T-helper 17 cell (primary cell): ENCODE results near the gene SPACA7. TPM values are rescaled to one million over a fixed set of nuclear protein-coding genes. Genes with fewer than 3 reads are reported as not detected.

Experiments
- ATAC-seq: fragments of 150-1000 bp; cut with Tn5 transposase; 2 replicates; pipeline ENCODE4 v1.10.0; 2021; ENCODE audit warnings: mild to moderate bottlenecking, moderate library complexity
- DNase-seq, 3 donors: peaks; one replicate each; pipeline versions ENCODE4 v3.0.0 to v3.0.0-alpha.2; 2020 to 2021
- H3K9me3 ChIP-seq: one replicate; pipeline ENCODE4 v1.7.0; 2013; ENCODE audit warnings: low read length, mild to moderate bottlenecking; ENCODE audit not compliant: control insufficient read depth, poor library complexity, severe bottlenecking
- H3K27ac Mint-ChIP-seq: one replicate; pipeline ENCODE4 v1.8.0; 2022; ENCODE audit warnings: mild to moderate bottlenecking, moderate library complexity, mixed read lengths
- H3K27me3 Mint-ChIP-seq: one replicate; pipeline ENCODE4 v1.8.0; 2022; ENCODE audit warnings: mixed read lengths
- H3K36me3 Mint-ChIP-seq: one replicate; pipeline ENCODE4 v1.8.0; 2022; ENCODE audit warnings: low read depth, mixed read lengths
- H3K4me1 Mint-ChIP-seq: one replicate; pipeline ENCODE4 v1.8.0; 2022; ENCODE audit warnings: mild to moderate bottlenecking, mixed read lengths
- H3K4me3 Mint-ChIP-seq: one replicate; pipeline ENCODE4 v1.8.0; 2022; ENCODE audit warnings: mild to moderate bottlenecking, moderate library complexity, mixed read lengths
- total RNA-seq, 4 donors: library from RNA in 2 of 4; stranded (reverse) in 2 of 4; gene quantifications; one replicate each; pipeline ENCODE4 v1.2.3 and lab custom pipeline; 2022 to 2026

Gene SPACA7
- total RNA-seq, 2 donors from 2014 or later: not detected

GRCh38 chr13:112457485-112457884 lies 81.3 kb downstream of the SPACA7 start:
- no peak overlapping the region for H3K4me3 Mint-ChIP-seq
- no peaks in the 10 kb centered on the region for H3K9me3 ChIP-seq
- no peaks in the 10 kb centered on the region for H3K36me3 Mint-ChIP-seq
- H3K4me1 Mint-ChIP-seq: no peaks in the 10 kb centered on the region
- ATAC-seq (no peak), DNase-seq (no peak)
- H3K27me3 Mint-ChIP-seq: no peaks in the 10 kb centered on the region
- no peak overlapping the region for H3K27ac Mint-ChIP-seq

- Mint-ChIP-seq H3K4me3 (no peak overlapping the region), H3K27me3 (no peaks in the 10 kb centered on the region), H3K4me1 (no peaks in the 10 kb centered on the region), H3K36me3 (no peaks in the 10 kb centered on the region), H3K27ac (no peak overlapping the region)
- no peak for ATAC-seq
- DNase-seq: no peak
- H3K9me3 ChIP-seq: no peaks in the 10 kb centered on the region
These were observed 86.3 kb downstream of the SPACA7 start for GRCh38 chr13:112462408-112462807.

- H3K27ac Mint-ChIP-seq: no peak overlapping the region
- no peak overlapping the region for H3K4me3 Mint-ChIP-seq
- H3K9me3 ChIP-seq: no peaks in the 10 kb centered on the region
- DNase-seq (no peak), ATAC-seq (no peak)
- H3K4me1 Mint-ChIP-seq: no peaks in the 10 kb centered on the region
- H3K36me3 Mint-ChIP-seq: no peaks in the 10 kb centered on the region
- no peaks in the 10 kb centered on the region for H3K27me3 Mint-ChIP-seq
These were observed 88.6 kb downstream of the SPACA7 start for GRCh38 chr13:112464720-112465119.

GRCh38 chr13:112465251-112466131 lies 89.3 kb downstream of the SPACA7 start:
- no peak for DNase-seq
- Mint-ChIP-seq H3K27me3 (no peaks in the 10 kb centered on the region), H3K36me3 (no peaks in the 10 kb centered on the region), H3K4me3 (no peak overlapping the region), H3K4me1 (no peaks in the 10 kb centered on the region), H3K27ac (no peak overlapping the region)
- no peaks in the 10 kb centered on the region for H3K9me3 ChIP-seq
- ATAC-seq: no peak

- no peaks in the 10 kb centered on the region for H3K27me3 Mint-ChIP-seq
- no peak for ATAC-seq
- DNase-seq: no peak
- H3K4me3 Mint-ChIP-seq: no peak overlapping the region
- no peaks in the 10 kb centered on the region for H3K36me3 Mint-ChIP-seq
- H3K4me1 Mint-ChIP-seq: no peaks in the 10 kb centered on the region
- H3K9me3 ChIP-seq: no peaks in the 10 kb centered on the region
- H3K27ac Mint-ChIP-seq: no peak overlapping the region
These were observed 90.2 kb downstream of the SPACA7 start for GRCh38 chr13:112466132-112467058.

- no peaks in the 10 kb centered on the region for H3K4me1 Mint-ChIP-seq
- H3K4me3 Mint-ChIP-seq: no peak overlapping the region
- no peaks in the 10 kb centered on the region for H3K27me3 Mint-ChIP-seq
- no peak overlapping the region for H3K27ac Mint-ChIP-seq
- ATAC-seq: no peak
- no peaks in the 10 kb centered on the region for H3K36me3 Mint-ChIP-seq
- no peak for DNase-seq
- no peaks in the 10 kb centered on the region for H3K9me3 ChIP-seq
These were observed 91.1 kb downstream of the SPACA7 start for GRCh38 chr13:112467236-112467635.

GRCh38 chr13:112468069-112468468 lies 91.9 kb downstream of the SPACA7 start:
- no peaks in the 10 kb centered on the region for H3K36me3 Mint-ChIP-seq
- no peaks in the 10 kb centered on the region for H3K4me1 Mint-ChIP-seq
- no peak overlapping the region for H3K4me3 Mint-ChIP-seq
- ATAC-seq: no peak
- H3K27me3 Mint-ChIP-seq: no peaks in the 10 kb centered on the region
- H3K9me3 ChIP-seq: no peaks in the 10 kb centered on the region
- DNase-seq: no peak
- no peak overlapping the region for H3K27ac Mint-ChIP-seq

GRCh38 chr13:112469071-112469745 lies 93.1 kb downstream of the SPACA7 start:
- Mint-ChIP-seq H3K4me3 (no peak overlapping the region), H3K27ac (no peak overlapping the region), H3K36me3 (no peaks in the 10 kb centered on the region), H3K4me1 (no peaks in the 10 kb centered on the region), H3K27me3 (no peaks in the 10 kb centered on the region)
- no peaks in the 10 kb centered on the region for H3K9me3 ChIP-seq
- ATAC-seq (no peak), DNase-seq (no peak)

- no peaks in the 10 kb centered on the region for H3K4me1 Mint-ChIP-seq
- ATAC-seq (no peak), DNase-seq (no peak)
These were observed 97.7 kb downstream of the SPACA7 start for GRCh38 chr13:112473818-112474217.

GRCh38 chr13:112474869-112475268 lies 98.7 kb downstream of the SPACA7 start:
- H3K4me3 Mint-ChIP-seq: no peak overlapping the region
- H3K27ac Mint-ChIP-seq: no peak overlapping the region
- no peaks in the 10 kb centered on the region for H3K4me1 Mint-ChIP-seq
- ATAC-seq: no peak
- H3K36me3 Mint-ChIP-seq: peaks cover 3% of the 10 kb centered on the region
- H3K9me3 ChIP-seq: no peaks in the 10 kb centered on the region
- H3K27me3 Mint-ChIP-seq: peaks cover 9% of the 10 kb centered on the region
- DNase-seq: no peak

More at GRCh38 chr13:112473818-112474217, 97.7 kb downstream of the SPACA7 start:
- peaks cover 9% of the 10 kb centered on the region for H3K27me3 Mint-ChIP-seq
- peaks cover 3% of the 10 kb centered on the region for H3K36me3 Mint-ChIP-seq
- no peak overlapping the region for H3K27ac Mint-ChIP-seq
- H3K4me3 Mint-ChIP-seq: no peak overlapping the region
- H3K9me3 ChIP-seq: no peaks in the 10 kb centered on the region

- no peak for ATAC-seq
- no peak overlapping the region for H3K27ac Mint-ChIP-seq
- H3K36me3 Mint-ChIP-seq: peaks cover 3% of the 10 kb centered on the region
- H3K4me1 Mint-ChIP-seq: no peaks in the 10 kb centered on the region
- peaks cover 9% of the 10 kb centered on the region for H3K27me3 Mint-ChIP-seq
- H3K4me3 Mint-ChIP-seq: no peak overlapping the region
- DNase-seq: no peak
- H3K9me3 ChIP-seq: no peaks in the 10 kb centered on the region
These were observed 99.7 kb downstream of the SPACA7 start for GRCh38 chr13:112475889-112476288.

- no peak overlapping the region for H3K4me3 Mint-ChIP-seq
- H3K4me1 Mint-ChIP-seq: no peaks in the 10 kb centered on the region
- DNase-seq (no peak), ATAC-seq (no peak)
- no peak overlapping the region for H3K27ac Mint-ChIP-seq
- peaks cover 9% of the 10 kb centered on the region for H3K27me3 Mint-ChIP-seq
- H3K9me3 ChIP-seq: no peaks in the 10 kb centered on the region
- H3K36me3 Mint-ChIP-seq: peaks cover 3% of the 10 kb centered on the region
These were observed 101.0 kb downstream of the SPACA7 start for GRCh38 chr13:112477070-112477619.

- Mint-ChIP-seq H3K4me3 (no peak overlapping the region), H3K4me1 (no peaks in the 10 kb centered on the region), H3K36me3 (peaks cover 3% of the 10 kb centered on the region), H3K27me3 (peaks cover 9% of the 10 kb centered on the region), H3K27ac (no peak overlapping the region)
- no peaks in the 10 kb centered on the region for H3K9me3 ChIP-seq
- no peak for ATAC-seq
- DNase-seq: no peak
These were observed 103.2 kb downstream of the SPACA7 start for GRCh38 chr13:112479389-112479788.
